HL-60 (cell line): Measurements from ENCODE around the gene ANKRD2.
A peak's percentile ranks its signal among the peaks of the same experiment; 100 is the strongest.

ENCODE experiments used
- DNase-seq, 2 experiments: peaks; one replicate each; pipeline ENCODE4 v3.0.0-alpha.2; 2010 to 2020; ENCODE audit warnings: low read depth in 1 of 2, low spot score in 1 of 2
- H3K27ac ChIP-seq: fragments of 250-450 bp; sonication (Bioruptor Pico); replicated peaks from 2 replicates; pipeline ENCODE4 v1.5.1; 2020; ENCODE audit warnings: mild to moderate bottlenecking, moderate library complexity
- H3K27me3 ChIP-seq: fragments of 250-450 bp; sonication (Bioruptor Pico); 2 replicates; pipeline ENCODE4 v1.5.1; 2021; ENCODE audit warnings: mild to moderate bottlenecking, moderate library complexity; ENCODE audit not compliant: insufficient read depth, poor library complexity, severe bottlenecking
- H3K4me3 ChIP-seq: replicated peaks from 2 replicates; pipeline ENCODE4 v1.5.1; 2011; ENCODE audit warnings: mild to moderate bottlenecking, control low read depth, low read length; ENCODE audit not compliant: insufficient read depth
- CTCF ChIP-seq: IDR thresholded peaks from one replicate; pipeline ENCODE4 v1.5.1; 2011; ENCODE audit warnings: low read length, control low read depth, inconsistent platforms; ENCODE audit not compliant: insufficient read depth
- GABPA ChIP-seq: IDR thresholded peaks from 2 replicates; pipeline ENCODE4 v1.6.1; 2012; ENCODE audit warnings: low read depth
- POLR2AphosphoS5 ChIP-seq: IDR thresholded peaks from 2 replicates; pipeline ENCODE4 v1.6.1; 2012; ENCODE audit warnings: low read depth
- SPI1 ChIP-seq: IDR thresholded peaks from 2 replicates; pipeline ENCODE4 v1.6.1; 2012; ENCODE audit warnings: low read depth, mild to moderate bottlenecking, borderline replicate concordance
- TF ChIP-seq, protein P1 (sequence below): IDR thresholded peaks from 2 replicates; pipeline ENCODE4 v1.6.1; 2012; ENCODE audit warnings: low read depth; ENCODE audit not compliant: insufficient replicate concordance

Gene ANKRD2

GRCh38 chr10:97611473-97611872 lies 38.9 kb downstream of the ANKRD2 start:
- Histone ChIP-seq H3K27me3 (no peaks in the 10 kb centered on the region), H3K27ac (no peak overlapping the region), H3K4me3 (no peak overlapping the region)
- DNase-seq, result no peak
- TF ChIP-seq CTCF (no peak), POLR2AphosphoS5 (no peak), GABPA (no peak), SPI1 (no peak)
- TF ChIP-seq, protein P1, sequence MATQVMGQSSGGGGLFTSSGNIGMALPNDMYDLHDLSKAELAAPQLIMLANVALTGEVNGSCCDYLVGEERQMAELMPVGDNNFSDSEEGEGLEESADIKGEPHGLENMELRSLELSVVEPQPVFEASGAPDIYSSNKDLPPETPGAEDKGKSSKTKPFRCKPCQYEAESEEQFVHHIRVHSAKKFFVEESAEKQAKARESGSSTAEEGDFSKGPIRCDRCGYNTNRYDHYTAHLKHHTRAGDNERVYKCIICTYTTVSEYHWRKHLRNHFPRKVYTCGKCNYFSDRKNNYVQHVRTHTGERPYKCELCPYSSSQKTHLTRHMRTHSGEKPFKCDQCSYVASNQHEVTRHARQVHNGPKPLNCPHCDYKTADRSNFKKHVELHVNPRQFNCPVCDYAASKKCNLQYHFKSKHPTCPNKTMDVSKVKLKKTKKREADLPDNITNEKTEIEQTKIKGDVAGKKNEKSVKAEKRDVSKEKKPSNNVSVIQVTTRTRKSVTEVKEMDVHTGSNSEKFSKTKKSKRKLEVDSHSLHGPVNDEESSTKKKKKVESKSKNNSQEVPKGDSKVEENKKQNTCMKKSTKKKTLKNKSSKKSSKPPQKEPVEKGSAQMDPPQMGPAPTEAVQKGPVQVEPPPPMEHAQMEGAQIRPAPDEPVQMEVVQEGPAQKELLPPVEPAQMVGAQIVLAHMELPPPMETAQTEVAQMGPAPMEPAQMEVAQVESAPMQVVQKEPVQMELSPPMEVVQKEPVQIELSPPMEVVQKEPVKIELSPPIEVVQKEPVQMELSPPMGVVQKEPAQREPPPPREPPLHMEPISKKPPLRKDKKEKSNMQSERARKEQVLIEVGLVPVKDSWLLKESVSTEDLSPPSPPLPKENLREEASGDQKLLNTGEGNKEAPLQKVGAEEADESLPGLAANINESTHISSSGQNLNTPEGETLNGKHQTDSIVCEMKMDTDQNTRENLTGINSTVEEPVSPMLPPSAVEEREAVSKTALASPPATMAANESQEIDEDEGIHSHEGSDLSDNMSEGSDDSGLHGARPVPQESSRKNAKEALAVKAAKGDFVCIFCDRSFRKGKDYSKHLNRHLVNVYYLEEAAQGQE, result no peak

DNA sequence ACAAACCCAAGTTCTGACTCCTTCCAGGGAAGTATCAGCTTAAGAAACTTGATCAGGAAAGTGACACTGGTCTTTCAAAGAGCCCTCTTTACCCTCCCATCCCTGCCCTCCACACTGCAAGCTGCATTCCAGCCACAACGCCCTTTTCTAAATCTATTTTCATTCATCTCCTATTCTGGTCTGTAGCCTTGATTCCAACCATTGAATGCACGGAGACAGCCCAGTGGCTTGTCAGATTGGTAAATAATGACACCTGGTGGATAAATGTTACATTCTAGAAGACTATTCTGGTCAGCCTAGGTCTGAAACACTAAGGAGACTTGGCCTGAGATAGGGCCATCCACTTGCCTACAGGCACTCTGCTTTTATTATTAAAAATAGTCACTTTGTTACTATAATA lies 39.8 kb downstream of the ANKRD2 start:
- no peak overlapping the region for H3K4me3 ChIP-seq
- H3K27ac ChIP-seq, result no peak overlapping the region
- H3K27me3 ChIP-seq, result no peaks in the 10 kb centered on the region
- TF ChIP-seq, protein P1, result no peak
- no peak for TF ChIP-seq CTCF
- TF ChIP-seq SPI1, result no peak
- TF ChIP-seq POLR2AphosphoS5, result no peak
- TF ChIP-seq GABPA, result no peak
- peak in 1 of 2 experiments; percentile 19 for DNase-seq

GRCh38 chr10:97618285-97618684 lies 45.7 kb downstream of the ANKRD2 start:
- TF ChIP-seq CTCF, result no peak
- no peak for TF ChIP-seq SPI1
- TF ChIP-seq GABPA, result no peak
- TF ChIP-seq POLR2AphosphoS5, result no peak
- TF ChIP-seq, protein P1, result no peak
- no peaks in the 10 kb centered on the region for H3K27me3 ChIP-seq
- H3K27ac ChIP-seq, result no peak overlapping the region
- H3K4me3 ChIP-seq, result no peak overlapping the region
- DNase-seq, result no peak
